Measurements from ENCODE around the gene MATK.
"Not testable (repeated sequence)": the region's sequence is repeated elsewhere in the genome, so short reads cannot be mapped to it uniquely, and the experiment has no call there.

The MATK gene

GRCh38 chr19:3785938-3786824, at the start of gene MATK:
Gene MATK, minus strand, starts transcription at chr19:3786381. Its CDS starts 1,246 bp downstream, at chr19:3785135.
- peak; percentile 51 for DNase-seq

- DNase-seq: no peak
These were observed 48.9 kb upstream of the MATK start for GRCh38 chr19:3835055-3835435.

- no peak for DNase-seq
These were observed 48.3 kb upstream of the MATK start for GRCh38 chr19:3834349-3835054.

- DNase-seq: no peak
These were observed 47.6 kb upstream of the MATK start for GRCh38 chr19:3833578-3834348.

- DNase-seq: no peak
These were observed 45.8 kb upstream of the MATK start for GRCh38 chr19:3832001-3832400.

- DNase-seq: no peak
These were observed 45.4 kb upstream of the MATK start for GRCh38 chr19:3831601-3832000.

- no peak for DNase-seq
These were observed 44.7 kb upstream of the MATK start for GRCh38 chr19:3830621-3831589.

- DNase-seq: no peak
These were observed 41.1 kb upstream of the MATK start for GRCh38 chr19:3827306-3827705.

- DNase-seq: no peak
These were observed 40.0 kb upstream of the MATK start for GRCh38 chr19:3826163-3826562.

- DNase-seq: no peak
These were observed 39.2 kb upstream of the MATK start for GRCh38 chr19:3825286-3825956.

GRCh38 chr19:3823350-3823713, 37.2 kb upstream of the MATK start:
- no peak for DNase-seq

GRCh38 chr19:3822683-3823349, 36.6 kb upstream of the MATK start:
- DNase-seq: no peak

- peak; percentile 75 for DNase-seq
These were observed 35.7 kb upstream of the MATK start for GRCh38 chr19:3821857-3822364.

GRCh38 chr19:3821156-3821555, 35.0 kb upstream of the MATK start:
- DNase-seq: no peak

- no peak for DNase-seq
These were observed 33.8 kb upstream of the MATK start for GRCh38 chr19:3819989-3820388.

GRCh38 chr19:3818918-3819317, 32.7 kb upstream of the MATK start:
- no peak for DNase-seq

GRCh38 chr19:3818466-3818865, 32.3 kb upstream of the MATK start:
- peak; percentile 75 for DNase-seq

GRCh38 chr19:3817761-3818160, 31.6 kb upstream of the MATK start:
- DNase-seq: no peak

- DNase-seq: no peak
These were observed 30.5 kb upstream of the MATK start for GRCh38 chr19:3816566-3817218.

- not testable (repeated sequence) for DNase-seq
These were observed 30.0 kb upstream of the MATK start for GRCh38 chr19:3816148-3816547.
